GM23338 (cell line): Measurements from ENCODE around the gene HNRNPM. TPM values are rescaled to one million over a fixed set of nuclear protein-coding genes. Genes with fewer than 3 reads are reported as not detected.
A peak's percentile ranks its signal among the peaks of the same experiment; 100 is the strongest.

Experiments
- ATAC-seq: fragments of 200-7000 bp; cut with Tn5 transposase; 3 replicates; pipeline ENCODE4 v1.9.1; 2020
- DNase-seq: peaks from one replicate; pipeline ENCODE4 v3.0.0-alpha.2; 2015; ENCODE audit warnings: low spot score
- H2AFZ ChIP-seq: fragments of 200-600 bp; sonication (generic); 2 replicates; pipeline ENCODE4 v1.8.0; 2016; ENCODE audit warnings: antibody characterized with exemption, mild to moderate bottlenecking, moderate library complexity
- H3F3A ChIP-seq: fragments of 200-600 bp; sonication (generic); replicated peaks from 2 replicates; pipeline ENCODE4 v1.8.0; 2017; ENCODE audit warnings: antibody characterized with exemption, mixed run types, low read depth
- H3K27ac ChIP-seq: fragments of 200-600 bp; sonication (generic); 2 replicates; pipeline ENCODE4 v1.6.1; 2016; ENCODE audit warnings: low read depth
- H3K27me3 ChIP-seq: fragments of 200-600 bp; sonication (generic); 2 replicates; pipeline ENCODE4 v1.8.0; 2016; ENCODE audit warnings: mild to moderate bottlenecking, mixed run types, moderate library complexity; ENCODE audit not compliant: insufficient read depth
- H3K36me3 ChIP-seq: fragments of 200-600 bp; sonication (generic); 2 replicates; pipeline ENCODE4 v1.8.0; 2016; ENCODE audit warnings: mild to moderate bottlenecking; ENCODE audit not compliant: insufficient read depth
- H3K4me1 ChIP-seq: fragments of 200-600 bp; sonication (generic); 2 replicates; pipeline ENCODE4 v1.8.0; 2016; ENCODE audit warnings: mild to moderate bottlenecking, moderate library complexity; ENCODE audit not compliant: insufficient read depth
- H3K4me2 ChIP-seq: fragments of 200-600 bp; sonication (generic); 2 replicates; pipeline ENCODE4 v1.7.1; 2017; ENCODE audit warnings: mixed run types
- H3K4me3 ChIP-seq: fragments of 200-600 bp; sonication (generic); 2 replicates; pipeline ENCODE4 v1.6.1; 2016; ENCODE audit warnings: mixed run types
- H3K79me2 ChIP-seq: fragments of 200-600 bp; sonication (generic); replicated peaks from 2 replicates; pipeline ENCODE4 v1.8.0; 2017; ENCODE audit warnings: mild to moderate bottlenecking; ENCODE audit not compliant: insufficient read depth
- H3K9me2 ChIP-seq: fragments of 200-600 bp; sonication (generic); 2 replicates; pipeline ENCODE4 v1.8.0; 2017; ENCODE audit not compliant: insufficient read depth
- H4K20me1 ChIP-seq: fragments of 200-600 bp; sonication (generic); replicated peaks from 2 replicates; pipeline ENCODE4 v1.8.0; 2017; ENCODE audit warnings: mild to moderate bottlenecking; ENCODE audit not compliant: insufficient read depth
- H3K27ac Mint-ChIP-seq: 2 replicates; pipeline ENCODE4 v1.8.0; 2020; ENCODE audit warnings: inconsistent platforms, mild to moderate bottlenecking, moderate library complexity, mixed read lengths
- H3K27me3 Mint-ChIP-seq: 3 replicates; pipeline ENCODE4 v1.8.0; 2022; ENCODE audit warnings: low read depth, mild to moderate bottlenecking, moderate library complexity, mixed read lengths, inconsistent platforms; ENCODE audit not compliant: insufficient read depth, poor library complexity
- H3K36me3 Mint-ChIP-seq: 3 replicates; pipeline ENCODE4 v1.8.0; 2021; ENCODE audit warnings: low read depth, mild to moderate bottlenecking, inconsistent platforms, moderate library complexity, mixed read lengths
- H3K4me1 Mint-ChIP-seq: 3 replicates; pipeline ENCODE4 v1.8.0; 2020; ENCODE audit warnings: mild to moderate bottlenecking, inconsistent platforms, mixed read lengths
- H3K4me3 Mint-ChIP-seq: 3 replicates; pipeline ENCODE4 v1.8.0; 2021; ENCODE audit warnings: moderate library complexity, mild to moderate bottlenecking, inconsistent platforms, mixed read lengths
- H3K9me3 Mint-ChIP-seq: 3 replicates; pipeline ENCODE4 v1.8.0; 2020; ENCODE audit warnings: moderate library complexity, mild to moderate bottlenecking, inconsistent platforms, mixed read lengths
- CREB1 ChIP-seq: fragments of 250-450 bp; sonication (Bioruptor Pico); IDR thresholded peaks from 2 replicates; pipeline ENCODE4 v1.5.0; 2020; ENCODE audit warnings: low read depth, mild to moderate bottlenecking, moderate library complexity
- CTCF ChIP-seq, 2 experiments: fragments of 200-600 bp in 1 of 2; sonication (generic) in 1 of 2; conservative IDR thresholded peaks; 2 replicates each; pipeline versions ENCODE4 v1.5.1 to v1.6.1; 2016 to 2017; ENCODE audit warnings: antibody characterized with exemption in 2 of 2, low read depth in 2 of 2, mild to moderate bottlenecking in 2 of 2, moderate library complexity in 1 of 2
- ETS1 ChIP-seq: IDR thresholded peaks from 2 replicates; pipeline ENCODE4 v1.6.1; 2016; ENCODE audit warnings: antibody characterized with exemption
- EZH2 ChIP-seq: fragments of 200-600 bp; sonication (generic); IDR thresholded peaks from one replicate; pipeline ENCODE4 v1.8.0; 2017; ENCODE audit warnings: antibody characterized with exemption, mild to moderate bottlenecking, low read depth; ENCODE audit not compliant: unreplicated experiment
- EZH2phosphoT487 ChIP-seq: fragments of 200-600 bp; sonication (generic); IDR thresholded peaks from one replicate; pipeline ENCODE4 v1.8.1; 2018; ENCODE audit warnings: antibody characterized with exemption; ENCODE audit not compliant: unreplicated experiment
- NANOG ChIP-seq: IDR thresholded peaks from 2 replicates; pipeline ENCODE4 v1.6.1; 2016; ENCODE audit warnings: antibody characterized with exemption, borderline replicate concordance
- REST ChIP-seq: IDR thresholded peaks from one replicate; pipeline ENCODE4 v1.6.1; 2018; ENCODE audit warnings: antibody characterized with exemption; ENCODE audit not compliant: unreplicated experiment
- ZNF114 ChIP-seq: fragments of 250-450 bp; sonication (Bioruptor Pico); IDR thresholded peaks from 2 replicates; pipeline ENCODE4 v1.5.0; 2020; ENCODE audit warnings: mild to moderate bottlenecking, moderate library complexity
- ZNF462 ChIP-seq: fragments of 250-450 bp; sonication (Bioruptor Pico); IDR thresholded peaks from 2 replicates; pipeline ENCODE4 v1.5.0; 2020; ENCODE audit warnings: mild to moderate bottlenecking, moderate library complexity
- polyA plus RNA-seq: library from polyadenylated mRNA; unstranded; fragments of >200 nt; fragmentation: Nextera tagmentation; extraction: Ambion mirVana; gene quantifications from 2 replicates; pipeline ENCODE4 v1.2.1, GENCODE V29; 2016
- total RNA-seq: library from RNA; depleted of rRNA; stranded (reverse); fragments of >200 nt; shearing (Covaris generic); gene quantifications from 2 replicates; pipeline ENCODE4 v1.2.3, GENCODE V29; 2014

HNRNPM gene
- total and polyA plus RNA-seq, 2 experiments from 2014 or later = 291 to 389 TPM

GRCh38 chr19:8449830-8450229 lies 5.1 kb downstream of the HNRNPM start:
- Histone ChIP-seq H3K4me2 (peak overlapping the region; percentile 39), H3K27ac (peak overlapping the region; percentile 64; the same call in 1 of the 2 replicates), H3K9me2 (no peaks in the 10 kb centered on the region), H3K79me2 (peaks cover 99% of the 10 kb centered on the region), H3K36me3 (peaks cover 6% of the 10 kb centered on the region; the same call in 1 of the 2 replicates), H3K4me3 (peak overlapping the region; percentile 43), H3K4me1 (peaks cover 69% of the 10 kb centered on the region), H3F3A (peaks cover 6% of the 10 kb centered on the region), H4K20me1 (peaks cover 70% of the 10 kb centered on the region), H2AFZ (no peak overlapping the region), H3K27me3 (no peaks in the 10 kb centered on the region)
- peaks cover 70% of the 10 kb centered on the region for H3K36me3 Mint-ChIP-seq
- ATAC-seq (peak; percentile 11), DNase-seq (peak; percentile 59)
- H3K27me3 Mint-ChIP-seq = peaks cover 15% of the 10 kb centered on the region
- peak overlapping the region; percentile 63 for H3K4me3 Mint-ChIP-seq
- TF ChIP-seq CREB1 (CRISPR knock-in tag) = no peak
- no peak for TF ChIP-seq EZH2phosphoT487
- TF ChIP-seq ZNF462 (CRISPR knock-in tag) = no peak
- no peak for TF ChIP-seq CTCF (conservative IDR thresholded peaks at IDR 0.05; ENCODE audit: low read depth in 2 of 2)
- TF ChIP-seq NANOG = no peak
- no peak for TF ChIP-seq ETS1
- no peak for TF ChIP-seq REST
- TF ChIP-seq EZH2 = no peak
- TF ChIP-seq ZNF114 (CRISPR knock-in tag) = no peak
- peak overlapping the region; percentile 94 for H3K27ac Mint-ChIP-seq
- H3K4me1 Mint-ChIP-seq = peaks cover 66% of the 10 kb centered on the region
- H3K9me3 Mint-ChIP-seq = no peaks in the 10 kb centered on the region
